Spleen (tissue), 11 donors: Measurements from ENCODE around the gene SLAMF7. TPM values are rescaled to one million over a fixed set of nuclear protein-coding genes. Genes with fewer than 3 reads are reported as not detected.
"Not testable (repeated sequence)": the region's sequence is repeated elsewhere in the genome, so short reads cannot be mapped to it uniquely, and the experiment has no call there.

ENCODE experiments used
- DNase-seq: peaks from one replicate; pipeline ENCODE4 v3.0.0-alpha.2; 2020
- H3K27ac ChIP-seq, 8 donors: fragments of 200-600 bp; sonication (generic) in 7 of 8; 1 replicate in 4 of 8; 2 replicates in 4 of 8; pipeline versions ENCODE4 v1.5.0 to v1.8.0; 2016 to 2021; ENCODE audit warnings: inconsistent platforms in 4 of 8, mild to moderate bottlenecking in 4 of 8, moderate library complexity in 1 of 8
- H3K27me3 ChIP-seq, 7 donors: fragments of 200-600 bp; sonication (generic) in 6 of 7; replicated peaks in 1 of 7; 1 replicate in 4 of 7; 2 replicates in 3 of 7; pipeline versions ENCODE4 v1.5.0 to v1.8.0; 2016 to 2021; ENCODE audit warnings: inconsistent platforms in 3 of 7, mild to moderate bottlenecking in 1 of 7
- H3K36me3 ChIP-seq, 6 donors: fragments of 200-600 bp; sonication (generic) in 5 of 6; 1 replicate in 4 of 6; 2 replicates in 2 of 6; pipeline versions ENCODE4 v1.5.0 to v1.8.0; 2016 to 2021; ENCODE audit warnings: inconsistent platforms in 2 of 6
- H3K4me1 ChIP-seq, 6 donors: fragments of 200-600 bp; sonication (generic) in 5 of 6; 1 replicate in 3 of 6; 2 replicates in 3 of 6; pipeline versions ENCODE4 v1.5.0 to v1.8.0; 2016 to 2021; ENCODE audit warnings: inconsistent platforms in 3 of 6
- H3K4me3 ChIP-seq, 8 donors: fragments of 200-600 bp; sonication (generic) in 7 of 8; 1 replicate in 4 of 8; 2 replicates in 4 of 8; pipeline versions ENCODE4 v1.5.0 to v1.8.0; 2016 to 2021; ENCODE audit warnings: inconsistent platforms in 4 of 8, mild to moderate bottlenecking in 4 of 8, moderate library complexity in 2 of 8
- H3K9me3 ChIP-seq, 8 donors: fragments of 200-600 bp; sonication (generic) in 7 of 8; 1 replicate in 4 of 8; 2 replicates in 4 of 8; pipeline versions ENCODE4 v1.5.0 to v1.8.0; 2016 to 2021; ENCODE audit warnings: inconsistent platforms in 4 of 8
- CTCF ChIP-seq, 11 experiments: fragments of 200-600 bp in 7 of 11; fragments of 450-650 bp in 4 of 11; sonication (generic) in 4 of 11; IDR thresholded peaks in 8 of 11; conservative IDR thresholded peaks in 3 of 11; 1 replicate in 7 of 11; 2 replicates in 4 of 11; pipeline versions ENCODE4 v1.4.0 to v1.8.0; 2016 to 2021; ENCODE audit warnings: antibody characterized with exemption in 11 of 11, inconsistent platforms in 4 of 11, mild to moderate bottlenecking in 1 of 11
- POLR2A ChIP-seq, 3 donors: fragments of 450-650 bp; IDR thresholded peaks; one replicate each; pipeline ENCODE4 v1.5.1; 2017; ENCODE audit warnings: antibody characterized with exemption in 3 of 3, mild to moderate bottlenecking in 1 of 3
- POLR2AphosphoS5 ChIP-seq, 3 donors: sonication (generic); formaldehyde crosslinking; IDR thresholded peaks; one replicate each; pipeline ENCODE4 v1.5.1; 2017; ENCODE audit warnings: antibody characterized with exemption in 3 of 3
- WGBS, 5 donors: extraction: QIAGEN DNeasy Blood & Tissue Kit in 3 of 5; methylation state at CpG; one replicate each; pipeline versions ENCODE4 v1.1.5 to v1.1.7; 2013 to 2018; 5-methylcytosine and 5-hydroxymethylcytosine counted together
- intact Hi-C: fragments of 100-400 bp; cut with DNase I; formaldehyde crosslinking; loops from one replicate; pipeline ENCODE4 v1.15.0; 2023; ENCODE audit warnings: low total_unique reads
- polyA plus RNA-seq, 3 donors: library from polyadenylated mRNA; stranded (reverse); fragments of 200-250 nt; gene quantifications; one replicate each; pipeline ENCODE4 v1.2.1, GENCODE V29; 2013
- total RNA-seq, 7 donors: library from RNA; depleted of rRNA in 3 of 7; stranded (reverse); fragments of >200 nt in 3 of 7; fragmentation: NEBNext Ultra II Directional in 4 of 7; extraction: Animal tissue kit (Norgen Biotek cat#: 25700) in 4 of 7; gene quantifications; one replicate each; pipeline versions ENCODE4 v1.1.0 to v1.2.1, GENCODE V29; 2016 to 2021
- donor health status: healthy with polysubstance abuse.
- donor health status: DM: no; HTN: no; CAD: no; lungs with moderate emphysema.
- donor health status: DM: no; HTN: no; CAD: no.
- donor health status: Bipolar disorder and iron deficiency.
- donor health status: healthy.
- donor health status: DM: no; HTN: no; CAD: no.
- donor health status: DM: yes; HTN: yes; CAD: no.

Gene SLAMF7
- total and polyA plus RNA-seq, 10 donors = 12.5 to 134 (median 41.8) TPM

GRCh38 chr1:160714034-160714648 lies 24.9 kb upstream of the SLAMF7 start:
- 66 to 77% (median 76%) methylated on average over 5 of the region's 5 CpGs for WGBS, 5 donors
- H3K4me3 ChIP-seq, H3K36me3 ChIP-seq, DNase-seq, H3K9me3 ChIP-seq, H3K27me3 ChIP-seq, intact Hi-C loops: not testable (repeated sequence)
- TF ChIP-seq POLR2AphosphoS5 (IDR thresholded peaks at IDR 0.05) = peak in 1 of 3 donors; percentile 17
- peak overlapping the region in 5 of 8 donors; percentile 25 to 95 (median 92) for H3K27ac ChIP-seq
- peaks cover 8 to 60% (median 38%) of the 10 kb centered on the region in 6 donors for H3K4me1 ChIP-seq

GRCh38 chr1:160716013-160716412 lies 23.0 kb upstream of the SLAMF7 start:
- DNase-seq = no peak
- intact Hi-C loops = no loop called here
- WGBS, 5 donors = 91 to 100% (median 97%) methylated on average over 1 of the region's 1 CpG
- TF ChIP-seq CTCF (IDR thresholded peaks at IDR 0.05 in 8 of 11, conservative IDR thresholded peaks at IDR 0.05 in 3 of 11) = no peak
- no peak for TF ChIP-seq POLR2AphosphoS5 (IDR thresholded peaks at IDR 0.05)
- TF ChIP-seq POLR2A (IDR thresholded peaks at IDR 0.05) = no peak
- Histone ChIP-seq H3K27me3 (no peaks in the 10 kb centered on the region), H3K9me3 (no peaks in the 10 kb centered on the region), H3K4me1 (peaks cover 8 to 61% (median 27%) of the 10 kb centered on the region in 6 donors), H3K36me3 (no peaks in the 10 kb centered on the region), H3K27ac (no peak overlapping the region), H3K4me3 (no peak overlapping the region)

GRCh38 chr1:160717306-160717705 lies 21.7 kb upstream of the SLAMF7 start:
- Histone ChIP-seq H3K36me3 (no peaks in the 10 kb centered on the region), H3K9me3 (no peaks in the 10 kb centered on the region), H3K4me1 (peaks cover 5 to 61% (median 22%) of the 10 kb centered on the region in 6 donors), H3K27ac (no peak overlapping the region), H3K4me3 (no peak overlapping the region), H3K27me3 (no peaks in the 10 kb centered on the region)
- intact Hi-C loops = no loop called here
- TF ChIP-seq POLR2A (IDR thresholded peaks at IDR 0.05) = no peak
- TF ChIP-seq CTCF (IDR thresholded peaks at IDR 0.05 in 8 of 11, conservative IDR thresholded peaks at IDR 0.05 in 3 of 11) = no peak
- TF ChIP-seq POLR2AphosphoS5 (IDR thresholded peaks at IDR 0.05) = no peak
- DNase-seq = no peak
- WGBS, 5 donors = 61 to 81% (median 74%) methylated on average over 5 of the region's 5 CpGs

GRCh38 chr1:160718210-160718609 lies 20.8 kb upstream of the SLAMF7 start:
- WGBS, 5 donors = 60 to 88% (median 72%) methylated on average over 4 of the region's 4 CpGs
- H3K4me1 ChIP-seq = peaks cover 0 to 61% (median 20%) of the 10 kb centered on the region in 6 donors
- no peaks in the 10 kb centered on the region for H3K27me3 ChIP-seq
- intact Hi-C loops = no loop called here
- no peaks in the 10 kb centered on the region for H3K9me3 ChIP-seq
- no peaks in the 10 kb centered on the region for H3K36me3 ChIP-seq
- DNase-seq = no peak
- no peak for TF ChIP-seq CTCF (IDR thresholded peaks at IDR 0.05 in 8 of 11, conservative IDR thresholded peaks at IDR 0.05 in 3 of 11)
- TF ChIP-seq POLR2AphosphoS5 (IDR thresholded peaks at IDR 0.05) = no peak
- no peak for TF ChIP-seq POLR2A (IDR thresholded peaks at IDR 0.05)
- no peak overlapping the region for H3K27ac ChIP-seq
- no peak overlapping the region for H3K4me3 ChIP-seq
